Activated CD8-positive, alpha-beta T cell treated with anti-CD3 and anti-CD28 coated beads for 36 hours (primary cell): ENCODE measurements around the gene COLEC12. TPM values are rescaled to one million over a fixed set of nuclear protein-coding genes. Genes with fewer than 3 reads are reported as not detected.

Source experiments
- ATAC-seq: fragments of 200-7000 bp; cut with Tn5 transposase; one replicate; pipeline ENCODE4 v1.10.0; 2021; ENCODE audit warnings: mild to moderate bottlenecking, moderate library complexity
- CTCF ChIA-PET: fragments of 350-600 bp; sonication (Branson Sonifier 250); formaldehyde crosslinking; loops from one replicate; lab custom pipeline; 2021; ENCODE audit warnings: antibody characterized with exemption; lab: Charles Lee
- POLR2A ChIA-PET: fragments of 350-600 bp; sonication (Branson Sonifier 250); formaldehyde crosslinking; loops from one replicate; lab custom pipeline; 2021; ENCODE audit warnings: antibody characterized with exemption; lab: Charles Lee
- DNase-seq: peaks from one replicate; pipeline ENCODE4 v3.0.0-alpha.2; 2020
- H3K27ac Mint-ChIP-seq: one replicate; pipeline ENCODE4 v1.8.0; 2021; ENCODE audit warnings: mild to moderate bottlenecking, mixed read lengths
- H3K27me3 Mint-ChIP-seq: one replicate; pipeline ENCODE4 v1.8.0; 2021; ENCODE audit warnings: mixed read lengths
- H3K36me3 Mint-ChIP-seq: one replicate; pipeline ENCODE4 v1.8.0; 2021; ENCODE audit warnings: low read depth, mixed read lengths
- H3K4me1 Mint-ChIP-seq: one replicate; pipeline ENCODE4 v1.8.0; 2021; ENCODE audit warnings: low read depth, mixed read lengths
- H3K4me3 Mint-ChIP-seq: one replicate; pipeline ENCODE4 v1.8.0; 2021; ENCODE audit warnings: mild to moderate bottlenecking, moderate library complexity, mixed read lengths
- H3K9me3 Mint-ChIP-seq: one replicate; pipeline ENCODE4 v1.8.0; 2021; ENCODE audit warnings: mixed read lengths
- CTCF ChIP-seq: fragments of 200-600 bp; IDR thresholded peaks from one replicate; pipeline ENCODE4 v1.8.0; 2022; ENCODE audit warnings: antibody characterized with exemption, mild to moderate bottlenecking
- intact Hi-C: fragments of 100-400 bp; cut with micrococcal nuclease; formaldehyde crosslinking; loops from one replicate; pipeline ENCODE4 v1.10.0; 2022
- total RNA-seq, 2 experiments: library from RNA; stranded (reverse); gene quantifications; one replicate each; pipeline ENCODE4 v1.2.3, GENCODE V29; 2021

The COLEC12 gene
- total RNA-seq, 2 experiments from 2014 or later = not detected

- no peak for TF ChIP-seq CTCF
- Mint-ChIP-seq H3K27ac (no peak overlapping the region), H3K27me3 (peaks cover 26% of the 10 kb centered on the region), H3K36me3 (no peaks in the 10 kb centered on the region), H3K9me3 (peaks cover 7% of the 10 kb centered on the region), H3K4me3 (no peak overlapping the region), H3K4me1 (no peaks in the 10 kb centered on the region)
- ChIA-PET CTCF (interaction anchor here (1.5 kb wide), 1 partner anchor 14 kb away, joined by 3 read pairs; no protein-coding TSS in a partner anchor), POLR2A (no interaction called here)
- no peak for DNase-seq
- intact Hi-C loops = no loop called here
- ATAC-seq = no peak
Measured at GRCh38 chr18:463827-464541, 36.5 kb downstream of the COLEC12 start.

DNA sequence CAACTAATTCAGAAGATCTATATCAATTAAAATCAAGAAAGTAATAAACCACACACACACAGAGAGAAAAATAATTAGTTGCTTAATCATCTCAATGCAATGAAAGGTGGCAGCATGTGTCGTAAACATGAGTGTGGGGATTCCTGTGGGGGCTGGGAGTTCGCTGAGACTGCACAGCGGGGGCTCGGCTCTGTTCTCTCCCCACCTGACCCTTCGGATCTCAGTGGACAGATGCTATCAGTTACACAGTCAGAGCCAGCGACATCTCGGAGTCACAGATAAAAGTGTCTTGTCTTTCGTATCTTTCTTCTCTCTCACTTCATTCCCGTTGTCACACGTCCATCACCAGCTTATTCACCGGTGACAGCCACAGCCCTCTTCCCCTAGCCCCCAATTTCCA lies 37.1 kb downstream of the COLEC12 start:
- CTCF ChIA-PET = interaction anchor here (1.5 kb wide), 1 partner anchor 15 kb away, joined by 3 read pairs; no protein-coding TSS in a partner anchor
- no peak overlapping the region for H3K27ac Mint-ChIP-seq
- H3K4me3 Mint-ChIP-seq = no peak overlapping the region
- H3K36me3 Mint-ChIP-seq = no peaks in the 10 kb centered on the region
- POLR2A ChIA-PET = no interaction called here
- H3K27me3 Mint-ChIP-seq = peaks cover 26% of the 10 kb centered on the region
- H3K9me3 Mint-ChIP-seq = peaks cover 7% of the 10 kb centered on the region
- no peak for ATAC-seq
- TF ChIP-seq CTCF = no peak
- no peaks in the 10 kb centered on the region for H3K4me1 Mint-ChIP-seq
- DNase-seq = no peak
- intact Hi-C loops = no loop called here

DNA sequence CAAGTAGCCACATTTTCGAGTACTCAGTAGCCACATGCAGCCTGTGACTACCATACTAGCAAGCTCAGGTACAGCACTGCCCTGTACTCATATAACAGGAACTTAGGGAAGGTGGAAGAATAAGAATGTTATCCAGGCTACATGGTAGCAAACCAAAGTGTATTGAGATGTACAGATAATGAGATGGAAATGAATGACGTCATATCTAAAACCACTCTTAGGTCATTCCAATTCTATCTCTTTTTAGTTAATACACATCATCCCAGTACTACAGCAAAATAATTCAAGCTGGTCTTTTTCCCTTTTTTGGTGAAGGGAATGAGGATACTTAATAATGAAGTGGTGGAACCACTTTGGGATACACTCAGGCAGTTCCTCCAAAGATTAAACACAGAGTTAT lies 38.7 kb downstream of the COLEC12 start:
- ATAC-seq (no peak), DNase-seq (no peak)
- POLR2A ChIA-PET = interaction anchor here (0.6 kb wide), 1 partner anchor 110 kb away, joined by 6 read pairs; no protein-coding TSS in a partner anchor
- H3K4me1 Mint-ChIP-seq = no peaks in the 10 kb centered on the region
- no peak overlapping the region for H3K4me3 Mint-ChIP-seq
- CTCF ChIA-PET = no interaction called here
- no peak overlapping the region for H3K27ac Mint-ChIP-seq
- H3K36me3 Mint-ChIP-seq = no peaks in the 10 kb centered on the region
- intact Hi-C loops = no loop called here
- TF ChIP-seq CTCF = no peak
- peaks cover 30% of the 10 kb centered on the region for H3K27me3 Mint-ChIP-seq
- H3K9me3 Mint-ChIP-seq = peaks cover 7% of the 10 kb centered on the region

- DNase-seq (no peak), ATAC-seq (no peak)
- H3K27me3 Mint-ChIP-seq = peaks cover 32% of the 10 kb centered on the region
- peaks cover 7% of the 10 kb centered on the region for H3K9me3 Mint-ChIP-seq
- ChIA-PET CTCF (no interaction called here), POLR2A (no interaction called here)
- no peak for TF ChIP-seq CTCF
- H3K27ac Mint-ChIP-seq = no peak overlapping the region
- H3K4me3 Mint-ChIP-seq = no peak overlapping the region
- no peaks in the 10 kb centered on the region for H3K4me1 Mint-ChIP-seq
- intact Hi-C loops = no loop called here
- no peaks in the 10 kb centered on the region for H3K36me3 Mint-ChIP-seq
Measured at GRCh38 chr18:460791-461190, 39.7 kb downstream of the COLEC12 start.

GRCh38 chr18:459814-460593 lies 40.5 kb downstream of the COLEC12 start:
- ATAC-seq = no peak
- Mint-ChIP-seq H3K36me3 (no peaks in the 10 kb centered on the region), H3K4me1 (no peaks in the 10 kb centered on the region), H3K27ac (no peak overlapping the region), H3K4me3 (no peak overlapping the region), H3K9me3 (peaks cover 7% of the 10 kb centered on the region), H3K27me3 (peaks cover 32% of the 10 kb centered on the region)
- CTCF ChIA-PET = no interaction called here
- POLR2A ChIA-PET = no interaction called here
- intact Hi-C loops = no loop called here
- TF ChIP-seq CTCF = no peak
- no peak for DNase-seq
